IMR-90 (cell line): ENCODE measurements around the gene LDB2.

Experiments
- CTCF ChIP-seq: conservative IDR thresholded peaks from 2 replicates; pipeline ENCODE4 v1.5.1; 2012; ENCODE audit warnings: mild to moderate bottlenecking, low read depth, low read length, improper control_type of control experiment
- MAFK ChIP-seq: IDR thresholded peaks from 2 replicates; pipeline ENCODE4 v1.6.1; 2012; ENCODE audit warnings: low read depth, low read length, improper control_type of control experiment
- POLR2A ChIP-seq: IDR thresholded peaks from 2 replicates; pipeline ENCODE4 v1.6.1; 2012; ENCODE audit warnings: mild to moderate bottlenecking, low read depth, low read length
- SMC3 ChIP-seq: fragments of 150-350 bp; IDR thresholded peaks from 2 replicates; pipeline ENCODE4 v1.6.1; 2016; ENCODE audit warnings: low read depth, mild to moderate bottlenecking, antibody characterized with exemption, low read length, moderate library complexity

DNA sequence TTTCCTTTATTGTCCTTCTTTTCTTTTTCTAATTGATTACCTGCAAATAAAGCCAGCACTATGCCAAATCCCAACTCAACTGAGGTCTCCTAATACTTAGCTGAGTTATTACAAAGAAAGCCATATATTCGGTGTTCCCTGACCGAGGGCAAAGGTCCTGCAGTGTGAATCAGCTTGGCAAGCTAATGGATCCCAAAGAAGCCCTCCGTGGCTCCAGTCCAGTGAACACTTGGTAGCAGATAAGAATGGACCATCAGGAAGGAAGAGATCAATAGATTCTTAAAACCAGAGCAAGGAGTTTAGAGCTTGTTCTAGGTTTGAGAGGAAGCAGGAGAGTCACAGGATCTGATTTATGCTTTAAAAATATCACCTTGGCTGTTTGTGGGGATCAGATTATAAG is 8.5 kb downstream of the LDB2 start:
- TF ChIP-seq CTCF = no peak
- no peak for TF ChIP-seq MAFK
- TF ChIP-seq POLR2A = no peak
- TF ChIP-seq SMC3 = no peak
